Measurements from ENCODE around the gene ROBO2. TPM values are rescaled to one million over a fixed set of nuclear protein-coding genes. Genes with fewer than 3 reads are reported as not detected.

Gene ROBO2
- polyA plus RNA-seq, 4 donors, result 83.3 to 102 (median 89.4) TPM

DNA sequence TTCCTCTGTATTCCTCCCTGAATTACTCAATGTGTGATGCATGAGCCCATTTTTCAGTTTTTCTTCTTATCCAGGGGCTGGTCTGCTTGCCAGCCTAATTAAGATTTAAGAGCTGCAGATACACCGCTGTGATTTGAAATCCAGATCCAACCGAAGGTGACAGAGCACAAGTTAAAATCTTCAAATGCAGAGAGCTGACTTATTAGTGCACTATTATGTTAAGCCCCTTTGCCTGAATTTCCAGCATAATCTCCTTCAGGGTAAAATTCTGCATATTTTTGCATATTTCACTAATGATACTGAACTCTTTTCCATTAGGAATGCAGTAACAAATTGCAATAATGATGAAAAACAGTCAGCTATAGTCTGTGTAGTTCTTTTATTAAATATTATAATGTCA is 583.6 kb downstream of the ROBO2 start:
- no peak for DNase-seq (ENCODE audit: low read depth in 4 of 4, low spot score in 2 of 4)

GRCh38 chr3:77626157-77626556 is 586.3 kb downstream of the ROBO2 start:
- DNase-seq (ENCODE audit: low read depth in 4 of 4, low spot score in 2 of 4), result no peak

DNA sequence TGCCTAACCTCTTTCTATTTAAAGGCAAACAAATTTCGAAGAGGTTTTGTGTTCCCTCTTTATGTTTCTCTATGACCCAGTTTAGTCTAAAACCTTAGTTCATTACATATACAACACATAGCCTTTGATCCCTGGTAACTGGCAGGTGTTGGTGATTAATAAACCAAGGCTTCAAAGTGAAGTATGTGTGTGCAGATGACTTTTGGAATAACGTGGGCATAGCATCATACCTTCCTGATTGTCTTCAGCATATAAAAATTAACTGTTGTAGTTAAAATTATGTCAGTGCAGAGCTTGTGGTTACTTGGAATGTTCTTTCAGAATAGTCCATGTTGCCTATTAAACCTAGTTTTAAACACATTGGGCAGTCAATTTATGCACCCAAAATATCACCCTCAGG is 608.3 kb downstream of the ROBO2 start:
- no peak for DNase-seq (ENCODE audit: low read depth in 4 of 4, low spot score in 2 of 4)

DNA sequence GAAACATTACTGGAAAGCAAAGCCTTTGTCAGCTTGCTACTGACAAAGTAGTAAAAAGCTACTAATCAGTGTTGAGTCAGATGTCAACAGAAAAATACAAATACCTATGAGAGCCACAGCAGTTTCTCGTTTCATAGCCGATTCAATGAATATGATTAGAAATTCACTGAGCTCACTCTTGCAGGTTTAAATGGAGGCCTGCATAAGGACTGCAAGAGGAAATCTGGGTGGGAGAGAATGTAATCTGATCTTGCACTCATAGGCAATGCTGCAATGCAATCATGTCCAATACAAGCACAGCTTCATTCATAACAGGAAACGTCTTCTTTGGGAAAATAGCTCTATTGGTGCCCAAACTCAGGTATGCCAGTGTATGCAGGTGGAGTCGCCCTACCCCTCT is 608.8 kb downstream of the ROBO2 start:
- no peak for DNase-seq (ENCODE audit: low read depth in 4 of 4, low spot score in 2 of 4)

- DNase-seq (ENCODE audit: low read depth in 4 of 4, low spot score in 2 of 4), result no peak
Measured at GRCh38 chr3:77652624-77653023, 612.7 kb downstream of the ROBO2 start.

DNA sequence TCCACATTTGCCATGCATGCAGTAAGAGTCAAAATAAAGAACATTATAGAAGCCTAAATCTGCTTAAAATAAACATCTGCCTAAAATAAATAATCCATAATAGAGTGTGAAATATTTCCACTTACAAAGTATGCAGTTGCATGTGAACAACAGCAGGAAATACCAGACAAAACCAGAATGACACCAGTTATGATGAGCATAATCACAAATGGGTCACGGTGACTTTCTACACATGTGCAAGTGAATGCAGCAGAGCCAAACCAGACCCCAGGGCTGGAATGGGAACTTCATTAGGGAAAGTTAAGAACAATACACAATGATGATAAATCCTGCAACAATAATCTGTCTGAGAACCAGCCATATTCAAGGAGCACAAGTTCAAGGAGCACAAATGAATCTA is 615.5 kb downstream of the ROBO2 start:
- no peak for DNase-seq (ENCODE audit: low read depth in 4 of 4, low spot score in 2 of 4)

GRCh38 chr3:77660718-77661117 is 620.8 kb downstream of the ROBO2 start:
- no peak for DNase-seq (ENCODE audit: low read depth in 4 of 4, low spot score in 2 of 4)

GRCh38 chr3:77667901-77668300 is 628.0 kb downstream of the ROBO2 start:
- no peak for DNase-seq (ENCODE audit: low read depth in 4 of 4, low spot score in 2 of 4)

- DNase-seq (ENCODE audit: low read depth in 4 of 4, low spot score in 2 of 4), result no peak
Measured at GRCh38 chr3:77668376-77668775, 628.5 kb downstream of the ROBO2 start.

DNA sequence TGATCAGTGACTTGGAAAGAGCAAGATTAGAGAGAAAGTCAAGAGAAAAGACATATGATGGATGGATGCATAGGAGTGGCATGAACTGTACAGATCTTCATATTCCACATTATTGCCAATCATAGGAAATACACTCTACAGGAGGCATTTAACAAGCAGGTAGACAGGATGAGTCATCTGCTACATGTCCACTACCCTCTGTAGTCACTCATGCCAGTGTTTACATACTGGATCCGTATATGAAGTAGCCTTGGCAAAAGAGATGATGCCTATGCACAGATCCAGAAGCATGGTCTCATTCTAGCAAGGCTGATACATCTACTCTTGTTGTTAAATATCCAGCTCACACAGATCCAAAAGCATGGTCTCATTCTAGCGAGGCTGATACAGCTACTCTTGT is 632.1 kb downstream of the ROBO2 start:
- no peak for DNase-seq (ENCODE audit: low read depth in 4 of 4, low spot score in 2 of 4)

DNA sequence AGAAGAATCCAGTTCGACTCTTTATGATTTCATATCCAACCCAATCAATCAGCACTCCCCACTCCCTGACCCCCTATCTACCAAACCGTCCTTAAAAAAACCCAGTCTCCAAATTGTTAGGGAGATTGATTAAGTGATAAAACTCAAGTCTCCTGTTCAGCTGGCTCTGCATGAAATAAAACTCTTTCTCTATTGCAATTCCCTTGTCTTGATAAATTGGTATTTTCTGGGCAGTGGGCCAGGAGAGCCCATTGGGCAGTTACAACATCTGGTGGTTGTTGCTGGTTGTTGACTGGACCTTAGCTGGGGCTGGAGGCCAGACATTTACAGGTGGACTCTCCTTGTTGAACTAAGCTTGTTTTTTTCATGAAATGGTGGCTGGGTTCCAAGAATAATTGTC is 642.3 kb downstream of the ROBO2 start:
- DNase-seq (ENCODE audit: low read depth in 4 of 4, low spot score in 2 of 4), result no peak

GRCh38 chr3:77684115-77684514 is 644.2 kb downstream of the ROBO2 start:
- no peak for DNase-seq (ENCODE audit: low read depth in 4 of 4, low spot score in 2 of 4)

DNA sequence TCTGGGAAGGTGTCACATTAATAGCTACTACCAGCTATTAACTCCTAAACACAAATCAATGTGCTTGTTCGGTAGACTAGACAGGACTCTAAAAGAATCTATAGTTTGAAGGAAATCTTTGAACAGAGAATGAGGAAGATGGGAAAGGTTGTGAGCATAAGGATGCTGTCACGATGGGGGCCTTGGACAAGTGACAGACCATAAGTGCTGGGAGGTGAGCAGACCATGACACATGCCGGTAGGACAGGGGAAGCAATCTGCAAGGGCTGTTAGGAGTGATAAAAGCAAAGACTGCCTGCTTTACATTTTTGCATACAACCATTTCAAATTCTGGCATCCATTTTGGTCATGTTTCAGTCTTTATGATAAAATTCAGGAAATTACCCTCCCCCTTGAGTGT is 645.8 kb downstream of the ROBO2 start:
- DNase-seq (ENCODE audit: low read depth in 4 of 4, low spot score in 2 of 4), result no peak

DNA sequence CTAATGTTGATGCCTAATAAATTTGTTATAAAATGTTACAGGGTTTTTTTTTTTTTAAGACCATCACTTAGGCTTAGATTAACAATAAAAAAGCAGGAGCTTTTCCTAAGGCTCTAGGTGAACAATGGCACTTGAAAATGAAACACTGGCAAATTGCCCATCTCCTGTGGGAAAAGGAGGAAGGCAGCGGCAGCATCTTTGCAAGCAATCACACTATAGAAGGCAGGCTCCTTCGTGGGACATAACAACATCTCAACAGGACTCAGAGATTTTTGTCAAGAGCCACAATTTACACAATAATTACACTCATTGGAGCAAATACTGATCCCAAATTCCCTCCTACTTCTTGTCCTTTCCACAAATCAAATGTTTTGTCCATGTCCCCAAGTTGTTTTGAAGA is 646.7 kb downstream of the ROBO2 start:
- DNase-seq (ENCODE audit: low read depth in 4 of 4, low spot score in 2 of 4), result no peak

GRCh38 chr3:77687545-77687944 is 647.6 kb downstream of the ROBO2 start:
- no peak for DNase-seq (ENCODE audit: low read depth in 4 of 4, low spot score in 2 of 4)

- no peak for DNase-seq (ENCODE audit: low read depth in 4 of 4, low spot score in 2 of 4)
Measured at GRCh38 chr3:77690284-77690845, 650.5 kb downstream of the ROBO2 start.

GRCh38 chr3:77693147-77693546 is 653.2 kb downstream of the ROBO2 start:
- DNase-seq (ENCODE audit: low read depth in 4 of 4, low spot score in 2 of 4), result no peak

- no peak for DNase-seq (ENCODE audit: low read depth in 4 of 4, low spot score in 2 of 4)
Measured at GRCh38 chr3:77699125-77699691, 659.3 kb downstream of the ROBO2 start.
